ENCODE measurements around the gene ARID1A. TPM values are rescaled to one million over a fixed set of nuclear protein-coding genes. Genes with fewer than 3 reads are reported as not detected.
A peak's percentile ranks its signal among the peaks of the same experiment; 100 is the strongest.

ARID1A gene
- total and polyA plus RNA-seq, 2 of the 8 experiments (the other 6 are each of a cell fraction or from before 2014, with no cell fraction given) = 52.1 to 103 TPM

DNA sequence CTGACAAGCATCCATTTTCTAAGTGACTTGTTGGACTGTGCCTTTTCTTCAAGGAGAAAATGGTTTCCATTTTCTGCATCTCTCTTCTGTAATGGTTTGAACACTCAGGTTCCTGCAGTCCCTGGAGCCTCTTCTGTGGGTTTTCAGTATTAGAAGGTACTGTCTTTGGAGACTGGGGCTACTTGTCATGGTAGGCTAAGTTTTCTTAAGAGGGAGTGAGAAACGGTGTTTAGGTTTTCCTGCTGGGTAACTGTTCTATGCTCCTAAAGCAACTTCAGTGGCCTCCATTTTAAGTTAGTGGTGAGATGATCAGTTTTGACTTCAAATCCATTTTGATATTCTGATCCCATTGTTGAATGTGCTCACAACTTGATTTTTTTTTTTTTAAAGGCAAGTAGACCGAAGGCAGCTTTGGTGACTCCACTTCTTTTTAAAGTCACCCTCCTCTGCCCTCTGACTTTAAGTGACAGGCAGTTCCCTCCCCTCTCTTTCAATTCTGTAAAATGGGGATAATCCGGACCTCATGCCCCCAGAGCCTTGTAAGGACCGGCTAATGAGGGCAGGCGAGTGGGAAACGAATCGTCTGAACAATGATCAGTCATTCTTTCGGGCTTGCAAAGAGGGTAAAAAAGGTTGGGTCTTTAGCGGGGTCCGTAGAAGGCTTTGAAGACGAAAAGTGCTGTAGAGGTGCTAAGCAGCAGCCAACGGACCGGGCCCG, 1.0 kb upstream of the ARID1A start (continued):
- TF ChIP-seq, protein P1, sequence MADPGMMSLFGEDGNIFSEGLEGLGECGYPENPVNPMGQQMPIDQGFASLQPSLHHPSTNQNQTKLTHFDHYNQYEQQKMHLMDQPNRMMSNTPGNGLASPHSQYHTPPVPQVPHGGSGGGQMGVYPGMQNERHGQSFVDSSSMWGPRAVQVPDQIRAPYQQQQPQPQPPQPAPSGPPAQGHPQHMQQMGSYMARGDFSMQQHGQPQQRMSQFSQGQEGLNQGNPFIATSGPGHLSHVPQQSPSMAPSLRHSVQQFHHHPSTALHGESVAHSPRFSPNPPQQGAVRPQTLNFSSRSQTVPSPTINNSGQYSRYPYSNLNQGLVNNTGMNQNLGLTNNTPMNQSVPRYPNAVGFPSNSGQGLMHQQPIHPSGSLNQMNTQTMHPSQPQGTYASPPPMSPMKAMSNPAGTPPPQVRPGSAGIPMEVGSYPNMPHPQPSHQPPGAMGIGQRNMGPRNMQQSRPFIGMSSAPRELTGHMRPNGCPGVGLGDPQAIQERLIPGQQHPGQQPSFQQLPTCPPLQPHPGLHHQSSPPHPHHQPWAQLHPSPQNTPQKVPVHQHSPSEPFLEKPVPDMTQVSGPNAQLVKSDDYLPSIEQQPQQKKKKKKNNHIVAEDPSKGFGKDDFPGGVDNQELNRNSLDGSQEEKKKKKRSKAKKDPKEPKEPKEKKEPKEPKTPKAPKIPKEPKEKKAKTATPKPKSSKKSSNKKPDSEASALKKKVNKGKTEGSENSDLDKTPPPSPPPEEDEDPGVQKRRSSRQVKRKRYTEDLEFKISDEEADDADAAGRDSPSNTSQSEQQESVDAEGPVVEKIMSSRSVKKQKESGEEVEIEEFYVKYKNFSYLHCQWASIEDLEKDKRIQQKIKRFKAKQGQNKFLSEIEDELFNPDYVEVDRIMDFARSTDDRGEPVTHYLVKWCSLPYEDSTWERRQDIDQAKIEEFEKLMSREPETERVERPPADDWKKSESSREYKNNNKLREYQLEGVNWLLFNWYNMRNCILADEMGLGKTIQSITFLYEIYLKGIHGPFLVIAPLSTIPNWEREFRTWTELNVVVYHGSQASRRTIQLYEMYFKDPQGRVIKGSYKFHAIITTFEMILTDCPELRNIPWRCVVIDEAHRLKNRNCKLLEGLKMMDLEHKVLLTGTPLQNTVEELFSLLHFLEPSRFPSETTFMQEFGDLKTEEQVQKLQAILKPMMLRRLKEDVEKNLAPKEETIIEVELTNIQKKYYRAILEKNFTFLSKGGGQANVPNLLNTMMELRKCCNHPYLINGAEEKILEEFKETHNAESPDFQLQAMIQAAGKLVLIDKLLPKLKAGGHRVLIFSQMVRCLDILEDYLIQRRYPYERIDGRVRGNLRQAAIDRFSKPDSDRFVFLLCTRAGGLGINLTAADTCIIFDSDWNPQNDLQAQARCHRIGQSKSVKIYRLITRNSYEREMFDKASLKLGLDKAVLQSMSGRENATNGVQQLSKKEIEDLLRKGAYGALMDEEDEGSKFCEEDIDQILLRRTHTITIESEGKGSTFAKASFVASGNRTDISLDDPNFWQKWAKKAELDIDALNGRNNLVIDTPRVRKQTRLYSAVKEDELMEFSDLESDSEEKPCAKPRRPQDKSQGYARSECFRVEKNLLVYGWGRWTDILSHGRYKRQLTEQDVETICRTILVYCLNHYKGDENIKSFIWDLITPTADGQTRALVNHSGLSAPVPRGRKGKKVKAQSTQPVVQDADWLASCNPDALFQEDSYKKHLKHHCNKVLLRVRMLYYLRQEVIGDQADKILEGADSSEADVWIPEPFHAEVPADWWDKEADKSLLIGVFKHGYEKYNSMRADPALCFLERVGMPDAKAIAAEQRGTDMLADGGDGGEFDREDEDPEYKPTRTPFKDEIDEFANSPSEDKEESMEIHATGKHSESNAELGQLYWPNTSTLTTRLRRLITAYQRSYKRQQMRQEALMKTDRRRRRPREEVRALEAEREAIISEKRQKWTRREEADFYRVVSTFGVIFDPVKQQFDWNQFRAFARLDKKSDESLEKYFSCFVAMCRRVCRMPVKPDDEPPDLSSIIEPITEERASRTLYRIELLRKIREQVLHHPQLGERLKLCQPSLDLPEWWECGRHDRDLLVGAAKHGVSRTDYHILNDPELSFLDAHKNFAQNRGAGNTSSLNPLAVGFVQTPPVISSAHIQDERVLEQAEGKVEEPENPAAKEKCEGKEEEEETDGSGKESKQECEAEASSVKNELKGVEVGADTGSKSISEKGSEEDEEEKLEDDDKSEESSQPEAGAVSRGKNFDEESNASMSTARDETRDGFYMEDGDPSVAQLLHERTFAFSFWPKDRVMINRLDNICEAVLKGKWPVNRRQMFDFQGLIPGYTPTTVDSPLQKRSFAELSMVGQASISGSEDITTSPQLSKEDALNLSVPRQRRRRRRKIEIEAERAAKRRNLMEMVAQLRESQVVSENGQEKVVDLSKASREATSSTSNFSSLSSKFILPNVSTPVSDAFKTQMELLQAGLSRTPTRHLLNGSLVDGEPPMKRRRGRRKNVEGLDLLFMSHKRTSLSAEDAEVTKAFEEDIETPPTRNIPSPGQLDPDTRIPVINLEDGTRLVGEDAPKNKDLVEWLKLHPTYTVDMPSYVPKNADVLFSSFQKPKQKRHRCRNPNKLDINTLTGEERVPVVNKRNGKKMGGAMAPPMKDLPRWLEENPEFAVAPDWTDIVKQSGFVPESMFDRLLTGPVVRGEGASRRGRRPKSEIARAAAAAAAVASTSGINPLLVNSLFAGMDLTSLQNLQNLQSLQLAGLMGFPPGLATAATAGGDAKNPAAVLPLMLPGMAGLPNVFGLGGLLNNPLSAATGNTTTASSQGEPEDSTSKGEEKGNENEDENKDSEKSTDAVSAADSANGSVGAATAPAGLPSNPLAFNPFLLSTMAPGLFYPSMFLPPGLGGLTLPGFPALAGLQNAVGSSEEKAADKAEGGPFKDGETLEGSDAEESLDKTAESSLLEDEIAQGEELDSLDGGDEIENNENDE (IDR thresholded peaks at IDR 0.05; ENCODE audit: insufficient replicate concordance, low read length) = no peak
- TF ChIP-seq KDM5A (IDR thresholded peaks at IDR 0.05; ENCODE audit: low read length) = no peak
- TF ChIP-seq HDAC2 (IDR thresholded peaks at IDR 0.05; ENCODE audit: borderline replicate concordance in 1 of 2, low read depth in 2 of 2, low read length in 2 of 2) = 0 out of 4 replicates have a peak, but pooled peaks of 1 of the 2 experiments have one; percentile 10
- no peak for TF ChIP-seq CHD2 (IDR thresholded peaks at IDR 0.05; ENCODE audit: low read length)

Data from H1 (cell line).